Measurements from ENCODE around the gene IGLON5.

Gene IGLON5

DNA sequence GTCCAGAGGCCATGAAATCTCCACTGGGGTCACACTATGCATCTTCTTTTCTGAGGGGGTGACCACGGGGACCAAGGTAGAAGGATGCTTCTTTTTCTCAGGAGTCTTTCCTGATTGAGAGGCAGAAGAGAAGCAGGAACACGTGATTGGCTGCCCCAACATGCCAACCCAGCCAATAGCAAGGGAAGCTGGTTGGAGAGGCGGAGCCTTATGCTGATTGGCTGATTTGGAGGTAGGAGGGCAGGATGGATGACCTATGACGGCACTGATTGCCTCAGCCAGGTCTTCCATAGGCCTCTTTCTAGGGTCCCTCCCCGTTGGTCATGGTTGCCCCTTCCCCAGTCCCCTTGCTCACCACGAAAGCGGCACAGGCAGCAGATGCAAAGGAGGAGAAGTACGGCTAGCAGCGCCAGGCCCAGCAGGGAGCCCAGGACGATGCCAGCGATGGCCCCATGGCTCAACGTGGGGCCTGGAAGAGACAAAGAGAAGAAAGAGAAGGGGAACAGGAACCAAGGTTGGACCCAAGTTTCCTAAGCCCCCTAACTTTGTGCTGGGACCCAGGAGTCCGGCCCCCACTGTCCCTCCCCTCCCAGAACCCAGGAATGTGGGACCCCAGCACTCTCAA lies 22.5 kb downstream of the IGLON5 start:
- FAIRE-seq (no peak), DNase-seq (ENCODE audit: insufficient read length, low spot score) (no peak)
- TF ChIP-seq POU2F2 (IDR thresholded peaks at IDR 0.05; ENCODE audit: low read depth, low read length) (no peak), PAX5 (IDR thresholded peaks at IDR 0.05; ENCODE audit: insufficient read depth, low read length, severe bottlenecking) (no peak), POLR2A (IDR thresholded peaks at IDR 0.05; ENCODE audit: low read depth, low read length) (no peak), TAF1 (IDR thresholded peaks at IDR 0.05; ENCODE audit: low read depth, low read length) (no peak), POLR2AphosphoS5 (IDR thresholded peaks at IDR 0.05; ENCODE audit: low read depth, low read length) (no peak), SPI1 (IDR thresholded peaks at IDR 0.05; ENCODE audit: low read depth, low read length) (no peak)

DNA sequence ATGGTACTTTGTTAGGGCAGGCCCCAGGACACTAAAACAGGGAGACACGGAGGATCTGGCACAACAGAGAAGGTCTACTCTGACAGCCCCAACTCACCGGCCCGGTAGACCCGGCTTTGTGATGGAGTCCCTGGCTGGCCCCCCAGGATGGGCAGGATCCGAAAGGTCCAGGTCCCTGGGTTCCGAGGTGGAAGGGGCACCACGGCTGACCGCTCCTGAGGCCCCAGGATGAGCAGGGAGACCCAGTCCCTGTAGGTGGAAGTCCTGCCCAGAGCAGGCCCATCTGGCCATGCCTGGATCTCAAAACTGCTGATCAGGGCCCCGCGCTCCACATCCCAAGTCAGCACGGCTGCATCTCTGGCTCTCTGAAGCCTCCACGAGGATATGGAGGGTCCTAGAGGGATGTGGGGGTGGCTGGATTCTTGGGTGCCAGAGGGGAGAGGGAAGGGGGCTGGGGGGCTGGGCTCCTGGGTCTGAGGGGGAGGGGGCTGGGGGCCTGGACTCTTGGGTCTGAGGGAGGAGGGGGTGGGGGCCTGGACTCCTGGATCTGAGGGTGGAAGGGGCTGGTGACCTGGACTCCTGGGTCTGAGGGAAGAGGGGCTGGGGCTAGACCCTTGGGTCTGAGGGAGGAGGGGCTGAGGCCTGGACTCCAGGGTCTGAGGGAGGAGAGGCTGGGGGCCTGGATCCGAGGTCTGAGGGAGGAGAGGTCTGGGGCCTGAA lies 25.9 kb downstream of the IGLON5 start:
- no peak for DNase-seq (ENCODE audit: insufficient read length, low spot score)
- no peak for FAIRE-seq
- no peak for TF ChIP-seq TAF1 (IDR thresholded peaks at IDR 0.05; ENCODE audit: low read depth, low read length)
- no peak for TF ChIP-seq PAX5 (IDR thresholded peaks at IDR 0.05; ENCODE audit: insufficient read depth, low read length, severe bottlenecking)
- TF ChIP-seq POLR2A (IDR thresholded peaks at IDR 0.05; ENCODE audit: low read depth, low read length): no peak
- TF ChIP-seq POU2F2 (IDR thresholded peaks at IDR 0.05; ENCODE audit: low read depth, low read length): no peak
- TF ChIP-seq POLR2AphosphoS5 (IDR thresholded peaks at IDR 0.05; ENCODE audit: low read depth, low read length): no peak
- TF ChIP-seq SPI1 (IDR thresholded peaks at IDR 0.05; ENCODE audit: low read depth, low read length): no peak

DNA sequence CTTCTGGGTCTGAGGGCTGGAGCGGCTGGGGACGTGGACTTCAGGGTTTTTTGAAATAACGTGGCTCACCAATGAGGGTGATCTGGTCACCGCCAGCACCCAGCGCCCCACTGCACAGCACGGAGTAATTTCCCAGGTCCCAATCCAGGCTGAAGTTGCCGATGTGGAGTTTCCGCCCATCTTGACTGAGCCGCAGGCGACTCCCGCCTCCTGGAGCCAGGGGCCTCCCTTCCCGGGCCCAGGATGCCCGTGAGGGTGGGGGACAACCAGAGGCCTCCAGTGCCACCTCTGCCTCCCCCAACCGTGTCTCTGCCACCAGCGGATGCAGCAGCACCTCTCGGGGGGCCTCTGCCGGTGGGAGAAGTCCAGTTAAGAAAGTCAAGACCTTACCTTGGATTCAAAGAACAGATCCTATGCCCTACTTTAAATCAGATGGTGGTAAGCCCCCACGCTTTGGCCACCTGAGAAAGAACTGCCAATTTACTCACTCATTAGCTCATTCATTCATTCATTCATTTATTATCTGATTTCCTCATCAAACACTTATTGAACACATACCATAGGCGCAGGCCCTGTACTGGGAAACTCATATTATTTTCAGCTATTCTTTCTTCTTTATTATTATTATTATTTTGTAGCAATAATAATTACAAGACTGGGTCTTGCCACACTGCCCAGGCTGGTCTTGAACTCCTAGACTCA lies 26.6 kb downstream of the IGLON5 start:
- no peak for FAIRE-seq

DNA sequence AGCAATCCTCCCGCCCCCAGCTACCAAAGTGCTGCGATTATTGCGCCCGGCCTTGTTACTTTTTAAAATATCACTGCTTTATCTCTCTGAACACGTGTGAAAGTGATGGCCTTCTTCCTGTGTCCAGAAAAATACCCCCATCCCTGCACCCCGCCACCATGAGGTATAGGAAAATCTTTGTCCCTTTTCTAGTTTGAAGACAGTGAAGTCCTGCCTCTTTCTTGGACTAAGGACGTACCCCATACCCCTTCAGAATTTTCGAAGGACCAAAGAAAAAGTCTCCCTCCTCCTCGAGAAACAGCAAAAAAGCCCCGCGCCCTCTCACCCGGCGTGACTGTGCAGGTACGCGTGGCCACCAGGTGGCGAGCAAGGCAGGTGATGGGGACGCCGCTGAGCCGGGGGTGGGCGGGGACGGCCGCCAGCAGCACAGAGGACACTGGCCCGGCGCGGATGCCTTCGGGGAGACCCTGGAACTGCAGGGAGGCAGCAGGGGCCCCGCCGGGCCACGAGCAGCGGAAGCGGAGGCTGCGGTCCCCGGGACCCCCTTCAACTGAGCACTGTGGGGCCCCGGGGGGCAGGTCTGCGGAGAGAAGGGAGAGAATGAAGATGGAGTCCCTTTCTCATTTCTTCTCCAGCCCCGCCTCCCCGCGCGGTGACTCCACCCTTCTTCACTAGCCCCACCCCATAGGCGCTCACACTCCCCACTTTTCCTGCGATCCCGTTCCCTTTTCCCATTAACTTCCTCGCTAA lies 27.3 kb downstream of the IGLON5 start:
- FAIRE-seq (peak; percentile 91), DNase-seq (ENCODE audit: insufficient read length, low spot score) (peak; percentile 97)
- TF ChIP-seq POU2F2 (IDR thresholded peaks at IDR 0.05; ENCODE audit: low read depth, low read length): no peak
- no peak for TF ChIP-seq SPI1 (IDR thresholded peaks at IDR 0.05; ENCODE audit: low read depth, low read length)
- TF ChIP-seq PAX5 (IDR thresholded peaks at IDR 0.05; ENCODE audit: insufficient read depth, low read length, severe bottlenecking): no peak
- no peak for TF ChIP-seq TAF1 (IDR thresholded peaks at IDR 0.05; ENCODE audit: low read depth, low read length)
- TF ChIP-seq POLR2AphosphoS5 (IDR thresholded peaks at IDR 0.05; ENCODE audit: low read depth, low read length): no peak
- no peak for TF ChIP-seq POLR2A (IDR thresholded peaks at IDR 0.05; ENCODE audit: low read depth, low read length)

More for the DNA sequence above, 26.6 kb downstream of the IGLON5 start:
- no peak for DNase-seq (ENCODE audit: insufficient read length, low spot score)
- TF ChIP-seq POLR2A (IDR thresholded peaks at IDR 0.05; ENCODE audit: low read depth, low read length): no peak
- TF ChIP-seq PAX5 (IDR thresholded peaks at IDR 0.05; ENCODE audit: insufficient read depth, low read length, severe bottlenecking): no peak
- no peak for TF ChIP-seq SPI1 (IDR thresholded peaks at IDR 0.05; ENCODE audit: low read depth, low read length)
- TF ChIP-seq POLR2AphosphoS5 (IDR thresholded peaks at IDR 0.05; ENCODE audit: low read depth, low read length): no peak
- no peak for TF ChIP-seq TAF1 (IDR thresholded peaks at IDR 0.05; ENCODE audit: low read depth, low read length)
- TF ChIP-seq POU2F2 (IDR thresholded peaks at IDR 0.05; ENCODE audit: low read depth, low read length): no peak

DNA sequence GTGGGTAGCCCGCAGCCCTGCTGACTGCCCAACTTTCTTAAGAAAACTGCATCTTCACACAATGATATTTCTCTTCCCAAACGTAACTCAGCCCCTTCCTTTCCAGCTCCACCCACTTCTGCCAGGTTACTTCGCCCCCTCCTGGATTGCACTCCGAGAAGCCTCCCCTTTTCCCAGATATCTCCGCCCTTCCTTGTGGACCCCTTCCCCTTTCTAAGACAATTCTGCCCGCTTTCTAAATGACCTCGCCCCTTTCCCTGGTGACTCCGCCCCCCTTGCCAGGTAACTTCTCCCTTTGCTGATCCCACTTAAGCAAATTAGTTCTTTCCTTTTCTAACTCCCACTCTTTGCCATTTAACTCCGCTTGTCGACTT lies 27.9 kb downstream of the IGLON5 start:
- TF ChIP-seq TAF1 (IDR thresholded peaks at IDR 0.05; ENCODE audit: low read depth, low read length) (no peak), POLR2A (IDR thresholded peaks at IDR 0.05; ENCODE audit: low read depth, low read length) (no peak), PAX5 (IDR thresholded peaks at IDR 0.05; ENCODE audit: insufficient read depth, low read length, severe bottlenecking) (no peak), SPI1 (IDR thresholded peaks at IDR 0.05; ENCODE audit: low read depth, low read length) (no peak), POLR2AphosphoS5 (IDR thresholded peaks at IDR 0.05; ENCODE audit: low read depth, low read length) (no peak), POU2F2 (IDR thresholded peaks at IDR 0.05; ENCODE audit: low read depth, low read length) (no peak)
- FAIRE-seq: no peak

DNA sequence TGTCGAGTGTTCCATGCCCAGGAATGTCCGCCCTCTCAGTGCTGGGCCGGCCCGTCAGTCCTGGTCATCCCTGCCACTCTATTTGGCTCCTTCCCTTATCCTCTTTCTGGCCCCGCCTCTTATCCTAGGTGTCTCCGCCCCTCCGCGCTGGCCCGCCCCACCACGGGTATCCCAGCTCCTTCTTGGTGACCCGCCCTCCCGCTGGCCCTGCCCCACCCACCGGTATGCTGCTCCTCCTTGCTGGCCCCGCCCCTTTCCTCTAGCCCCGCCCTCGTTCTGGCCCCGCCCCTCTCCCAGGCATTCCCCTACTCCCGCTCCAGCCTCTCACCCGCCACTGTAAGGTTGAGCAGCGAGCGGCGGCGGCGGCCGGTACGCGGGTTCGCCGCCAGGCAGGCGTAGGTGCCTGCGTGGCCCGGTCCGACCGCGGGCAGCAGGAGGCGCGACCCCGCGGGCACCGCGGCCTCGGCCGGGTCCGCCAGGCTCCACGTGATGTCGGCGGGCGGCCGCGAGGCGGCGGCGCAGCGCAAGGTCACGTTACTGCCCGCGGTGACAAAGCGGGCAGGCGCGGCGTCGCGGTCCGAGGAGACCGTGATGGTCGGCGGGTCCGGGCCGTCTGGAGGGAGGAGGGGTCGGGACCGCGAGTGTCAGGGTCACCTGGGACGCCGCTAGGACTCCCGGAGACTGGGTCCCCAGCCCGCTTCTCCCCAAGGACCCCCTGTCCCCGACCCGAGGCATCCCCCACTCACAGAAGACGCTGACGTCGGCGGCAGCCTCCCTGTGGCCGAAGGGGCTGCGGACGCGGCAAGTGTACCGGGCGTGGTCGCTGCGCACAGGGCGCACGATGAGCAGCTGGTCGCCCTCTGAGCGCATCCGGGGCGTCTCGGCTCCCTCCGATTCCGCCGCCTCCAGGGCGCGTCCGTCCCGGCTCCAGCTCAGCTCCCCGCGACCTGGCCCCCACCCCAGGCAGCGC lies 28.5 kb downstream of the IGLON5 start:
- DNase-seq (ENCODE audit: insufficient read length, low spot score): peak; percentile 89
- no peak for TF ChIP-seq SPI1 (IDR thresholded peaks at IDR 0.05; ENCODE audit: low read depth, low read length)
- no peak for TF ChIP-seq PAX5 (IDR thresholded peaks at IDR 0.05; ENCODE audit: insufficient read depth, low read length, severe bottlenecking)
- TF ChIP-seq POU2F2 (IDR thresholded peaks at IDR 0.05; ENCODE audit: low read depth, low read length): no peak
- TF ChIP-seq POLR2A (IDR thresholded peaks at IDR 0.05; ENCODE audit: low read depth, low read length): no peak
- TF ChIP-seq POLR2AphosphoS5 (IDR thresholded peaks at IDR 0.05; ENCODE audit: low read depth, low read length): no peak
- TF ChIP-seq TAF1 (IDR thresholded peaks at IDR 0.05; ENCODE audit: low read depth, low read length): no peak
- peak; percentile 94 for FAIRE-seq

More for the DNA sequence above, 27.9 kb downstream of the IGLON5 start:
- no peak for DNase-seq (ENCODE audit: insufficient read length, low spot score)

DNA sequence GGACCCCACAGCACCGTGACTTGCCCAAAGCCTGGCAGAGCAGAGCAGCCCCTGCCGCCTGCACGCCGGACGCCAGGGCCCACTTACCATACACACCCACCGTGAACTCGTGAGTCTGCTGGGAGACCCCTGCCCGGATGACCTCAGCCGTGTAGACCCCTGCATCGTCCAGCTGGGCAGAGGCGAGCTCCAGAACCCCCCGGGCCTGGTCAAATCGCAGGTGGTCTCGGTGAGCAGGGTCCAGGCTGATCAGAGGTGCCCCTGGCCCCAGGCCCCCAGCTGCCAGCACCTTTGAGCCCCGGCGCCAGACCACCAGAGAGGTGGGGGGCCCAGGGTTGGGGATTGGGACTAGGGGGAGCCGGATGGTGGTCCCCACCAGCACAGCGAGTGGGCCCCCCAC lies 29.6 kb downstream of the IGLON5 start:
- FAIRE-seq (no peak), DNase-seq (ENCODE audit: insufficient read length, low spot score) (no peak)
- TF ChIP-seq PAX5 (IDR thresholded peaks at IDR 0.05; ENCODE audit: insufficient read depth, low read length, severe bottlenecking) (no peak), POU2F2 (IDR thresholded peaks at IDR 0.05; ENCODE audit: low read depth, low read length) (no peak), POLR2A (IDR thresholded peaks at IDR 0.05; ENCODE audit: low read depth, low read length) (no peak), TAF1 (IDR thresholded peaks at IDR 0.05; ENCODE audit: low read depth, low read length) (no peak), POLR2AphosphoS5 (IDR thresholded peaks at IDR 0.05; ENCODE audit: low read depth, low read length) (no peak), SPI1 (IDR thresholded peaks at IDR 0.05; ENCODE audit: low read depth, low read length) (no peak)

Measured in GM12891 (cell line).